Mammary microvascular endothelial cell (primary cell): ENCODE data around the gene CYP2F1. TPM values are rescaled to one million over a fixed set of nuclear protein-coding genes. Genes with fewer than 3 reads are reported as not detected.

Source experiments
- total RNA-seq: library from RNA; depleted of rRNA; stranded (reverse); fragments of >200 nt; gene quantifications from 2 replicates; pipeline ENCODE4 v1.2.3, GENCODE V29; 2015

The CYP2F1 gene, protein sequence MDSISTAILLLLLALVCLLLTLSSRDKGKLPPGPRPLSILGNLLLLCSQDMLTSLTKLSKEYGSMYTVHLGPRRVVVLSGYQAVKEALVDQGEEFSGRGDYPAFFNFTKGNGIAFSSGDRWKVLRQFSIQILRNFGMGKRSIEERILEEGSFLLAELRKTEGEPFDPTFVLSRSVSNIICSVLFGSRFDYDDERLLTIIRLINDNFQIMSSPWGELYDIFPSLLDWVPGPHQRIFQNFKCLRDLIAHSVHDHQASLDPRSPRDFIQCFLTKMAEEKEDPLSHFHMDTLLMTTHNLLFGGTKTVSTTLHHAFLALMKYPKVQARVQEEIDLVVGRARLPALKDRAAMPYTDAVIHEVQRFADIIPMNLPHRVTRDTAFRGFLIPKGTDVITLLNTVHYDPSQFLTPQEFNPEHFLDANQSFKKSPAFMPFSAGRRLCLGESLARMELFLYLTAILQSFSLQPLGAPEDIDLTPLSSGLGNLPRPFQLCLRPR
- total RNA-seq, result not detected in 2 replicates

DNA sequence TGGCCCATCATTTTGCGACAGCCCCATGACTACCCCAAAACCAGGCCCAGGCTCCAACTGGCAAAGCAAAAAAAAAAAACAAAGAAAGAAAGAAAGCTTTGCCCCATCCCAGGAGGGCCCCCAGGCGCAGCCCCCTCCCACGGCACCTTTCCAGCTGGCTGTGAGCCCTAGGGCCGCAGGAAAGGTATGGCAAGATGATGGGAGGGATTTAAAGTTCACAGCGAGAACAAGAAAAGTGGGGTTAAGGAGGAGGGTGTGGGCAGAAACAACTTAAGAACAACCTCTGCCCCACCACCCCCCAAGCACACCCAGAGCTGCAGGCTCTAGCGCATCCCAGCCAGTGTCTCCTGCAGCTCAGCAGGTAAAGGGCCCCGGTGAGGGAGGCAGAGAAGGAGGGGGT is at the start of gene CYP2F1:
CYP2F1 (plus strand) TSS at position 301 of the 400 bp plus-strand sequence. CDS start 1,757 bp downstream, outside the sequence.

DNA sequence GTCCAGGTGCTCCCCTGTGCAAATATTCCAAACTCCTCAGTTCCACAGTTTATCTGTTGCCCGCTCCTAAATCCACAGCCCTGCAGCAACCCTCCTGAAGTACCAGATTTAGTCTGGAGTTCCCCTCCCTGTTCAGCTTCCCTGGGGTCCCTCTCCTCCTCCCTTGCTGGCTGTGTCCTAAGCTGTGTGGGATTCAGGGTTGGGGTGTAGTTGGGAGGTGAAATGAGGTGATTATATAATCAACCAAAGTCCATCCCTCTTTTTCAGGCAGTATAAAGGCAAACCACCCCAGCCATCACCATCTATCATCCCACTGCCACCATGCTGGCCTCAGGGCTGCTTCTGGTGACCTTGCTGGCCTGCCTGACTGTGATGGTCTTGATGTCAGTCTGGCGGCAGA is 26.1 kb upstream of the CYP2F1 start, which contains the start of gene CYP2A13:
CYP2A13 (plus strand) TSS at position 301 of the 400 bp plus-strand sequence; CDS start at position 322, 21 bp downstream.

Other genes starting within 250 kb of the CYP2F1 start
- gene CYP2A7, start 232.2 kb upstream of the CYP2F1 start, total RNA-seq, result not detected in 2 replicates
- gene CYP2B6, start 123.2 kb upstream of the CYP2F1 start, total RNA-seq, result not detected in 2 replicates
- gene CYP2A13, start 26.0 kb upstream of the CYP2F1 start, total RNA-seq, result not detected in 2 replicates
- 4.7 and 5.3 TPM in 2 replicates for gene CYP2S1, start 78.8 kb downstream of the CYP2F1 start, total RNA-seq
- gene AXL, start 104.8 kb downstream of the CYP2F1 start, total RNA-seq, result 183 and 196 TPM in 2 replicates
- 138 and 141 TPM in 2 replicates for gene HNRNPUL1, start 149.9 kb downstream of the CYP2F1 start, total RNA-seq
- gene CCDC97, start 195.7 kb downstream of the CYP2F1 start, total RNA-seq, result 10.6 and 14.3 TPM in 2 replicates
- gene TGFB1, start 239.5 kb downstream of the CYP2F1 start, total RNA-seq, result 25.4 and 40.8 TPM in 2 replicates
- gene B9D2, start 249.7 kb downstream of the CYP2F1 start, total RNA-seq, result 10.2 TPM in 2 replicates